Measurements from ENCODE around the gene GTF2F1. TPM values are rescaled to one million over a fixed set of nuclear protein-coding genes. Genes with fewer than 3 reads are reported as not detected.
"Not testable (repeated sequence)": the region's sequence is repeated elsewhere in the genome, so short reads cannot be mapped to it uniquely, and the experiment has no call there.

The GTF2F1 gene
- total RNA-seq, 1 experiment from 2014 or later = 43.8 TPM

DNA sequence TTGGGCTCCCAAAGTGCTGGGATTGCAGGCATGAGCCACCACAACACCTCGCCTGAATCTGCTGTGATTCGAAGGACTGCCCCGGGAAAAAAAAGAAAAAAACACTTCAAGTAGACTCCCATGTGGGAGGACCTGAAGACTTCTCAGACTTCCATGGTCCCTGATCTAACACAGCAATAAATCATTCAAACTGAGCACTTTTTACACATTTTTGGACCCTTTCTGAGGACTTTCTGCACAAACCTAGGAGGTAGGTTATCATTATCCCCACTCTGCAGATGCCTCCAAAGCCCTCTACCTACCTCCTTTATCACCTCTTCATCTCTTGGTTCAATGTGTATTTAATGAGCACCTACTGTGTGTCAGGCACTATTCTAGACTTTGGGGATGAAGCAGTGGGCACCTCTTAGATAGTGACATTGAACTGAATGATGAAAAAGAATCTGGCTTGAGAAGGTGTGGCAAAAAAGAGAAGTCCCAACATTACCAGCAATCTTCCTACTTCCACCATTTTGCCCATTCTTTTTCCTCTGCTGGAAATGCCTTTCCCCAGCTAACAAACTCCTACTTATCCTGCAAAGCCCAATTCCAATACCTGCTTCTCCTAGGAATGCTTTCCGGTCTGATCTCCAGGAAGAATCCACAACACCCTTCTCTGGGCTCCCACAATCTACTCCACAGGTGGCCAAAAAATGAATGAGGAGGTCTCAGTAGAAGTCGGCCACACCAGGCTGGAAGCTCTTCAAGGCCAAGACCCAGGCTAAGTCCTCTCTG lies 33.2 kb downstream of the GTF2F1 start:
- BruUV-seq (replicated peaks) = no TSS peak
- H3K4me3 ChIP-seq = no peak overlapping the region
- POLR2A ChIA-PET (ENCODE audit: unreplicated experiment) = no interaction called here
- TF ChIP-seq, protein P1, sequence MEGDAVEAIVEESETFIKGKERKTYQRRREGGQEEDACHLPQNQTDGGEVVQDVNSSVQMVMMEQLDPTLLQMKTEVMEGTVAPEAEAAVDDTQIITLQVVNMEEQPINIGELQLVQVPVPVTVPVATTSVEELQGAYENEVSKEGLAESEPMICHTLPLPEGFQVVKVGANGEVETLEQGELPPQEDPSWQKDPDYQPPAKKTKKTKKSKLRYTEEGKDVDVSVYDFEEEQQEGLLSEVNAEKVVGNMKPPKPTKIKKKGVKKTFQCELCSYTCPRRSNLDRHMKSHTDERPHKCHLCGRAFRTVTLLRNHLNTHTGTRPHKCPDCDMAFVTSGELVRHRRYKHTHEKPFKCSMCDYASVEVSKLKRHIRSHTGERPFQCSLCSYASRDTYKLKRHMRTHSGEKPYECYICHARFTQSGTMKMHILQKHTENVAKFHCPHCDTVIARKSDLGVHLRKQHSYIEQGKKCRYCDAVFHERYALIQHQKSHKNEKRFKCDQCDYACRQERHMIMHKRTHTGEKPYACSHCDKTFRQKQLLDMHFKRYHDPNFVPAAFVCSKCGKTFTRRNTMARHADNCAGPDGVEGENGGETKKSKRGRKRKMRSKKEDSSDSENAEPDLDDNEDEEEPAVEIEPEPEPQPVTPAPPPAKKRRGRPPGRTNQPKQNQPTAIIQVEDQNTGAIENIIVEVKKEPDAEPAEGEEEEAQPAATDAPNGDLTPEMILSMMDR (conservative IDR thresholded peaks at IDR 0.05) = no peak
- no peak for TF ChIP-seq EZH2 (IDR thresholded peaks at IDR 0.05; ENCODE audit: low read depth)
- H3K4me1 ChIP-seq (replicated peaks; ENCODE audit: insufficient read depth) = peaks cover 6% of the 10 kb centered on the region; the same call in 1 of the 2 replicates
- no peak overlapping the region for H2AFZ ChIP-seq
- H3K36me3 ChIP-seq (ENCODE audit: low read depth) = no peaks in the 10 kb centered on the region
- H3K27me3 ChIP-seq (ENCODE audit: insufficient read depth, low read depth) = no peaks in the 10 kb centered on the region
- no peaks in the 10 kb centered on the region for H3K9me3 ChIP-seq (ENCODE audit: insufficient read depth, low read depth)
- H3K27ac ChIP-seq = no peak overlapping the region
- H3K79me2 ChIP-seq (ENCODE audit: low read depth) = no peaks in the 10 kb centered on the region
- intact Hi-C loops (cut with micrococcal nuclease; ENCODE audit: unreplicated experiment) = no loop called here
- no peak overlapping the region for H3K4me2 ChIP-seq
- no peaks in the 10 kb centered on the region for H4K20me1 ChIP-seq (ENCODE audit: insufficient read depth)
- peaks cover 4% of the 10 kb centered on the region; the same call in 1 of the 2 replicates for H3F3A ChIP-seq (ENCODE audit: insufficient read depth, low read depth)
- CTCF ChIA-PET = interaction anchor here (1.6 kb wide), 1 partner anchor 556 kb away, joined by 13 read pairs; no protein-coding TSS in a partner anchor
- no peaks in the 10 kb centered on the region for H3K9me2 ChIP-seq (ENCODE audit: insufficient read depth)
- DNase-seq = no peak

DNA sequence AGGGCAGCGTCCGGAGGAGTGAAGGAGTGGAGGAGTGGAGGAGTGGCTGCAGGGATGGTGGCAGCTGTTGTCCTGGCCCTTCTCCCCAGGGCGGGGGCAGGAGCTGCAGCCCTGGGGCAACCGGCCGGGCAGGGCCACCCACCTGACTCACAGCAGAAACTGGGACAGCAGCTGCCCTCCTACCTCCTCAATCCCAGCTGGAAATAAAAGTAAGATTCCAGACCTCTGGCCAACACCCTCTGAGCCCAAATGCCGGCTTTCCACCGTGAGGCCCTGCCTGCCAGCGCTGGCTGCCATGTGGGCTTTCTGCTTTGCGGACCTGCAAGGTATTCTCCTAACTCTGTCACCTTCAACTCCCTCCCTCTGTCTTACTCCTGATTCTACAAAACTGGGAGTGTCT lies 35.0 kb downstream of the GTF2F1 start:
- POLR2A ChIA-PET (ENCODE audit: unreplicated experiment) = interaction anchor here (0.5 to 0.7 kb wide), 3 partner anchors 13 to 16 kb away, joined by 3 to 18 read pairs (median 10); partner anchors contain the start of gene ALKBH7
- CTCF ChIA-PET = interaction anchor here (0.6 to 1.6 kb wide), 3 partner anchors 320 to 1549 kb away, joined by 5 to 13 read pairs (median 6); no protein-coding TSS in a partner anchor

DNA sequence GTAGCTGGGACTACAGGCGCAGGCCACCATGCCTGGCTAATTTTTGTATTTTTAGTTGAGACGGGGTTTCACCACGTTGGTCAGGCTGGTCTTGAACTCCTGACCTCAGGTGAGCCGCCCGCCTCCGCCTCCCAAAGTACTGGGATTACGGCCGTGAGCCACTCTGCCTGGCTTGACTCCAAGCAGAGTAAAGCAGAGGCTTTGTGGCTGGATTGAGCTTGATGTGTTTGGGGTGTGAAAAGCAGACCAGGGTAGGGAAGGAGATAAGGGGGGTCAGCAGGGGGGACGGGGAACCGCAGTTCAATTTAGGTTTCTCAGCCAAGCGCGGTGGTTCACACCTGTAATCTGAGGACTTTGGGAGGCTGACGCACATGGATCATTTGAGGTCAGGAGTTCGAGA lies 35.8 kb downstream of the GTF2F1 start:
- Histone ChIP-seq H3K36me3 (ENCODE audit: low read depth) (no peaks in the 10 kb centered on the region), H3K4me1 (replicated peaks; ENCODE audit: insufficient read depth) (peaks cover 6% of the 10 kb centered on the region; the same call in 1 of the 2 replicates), H4K20me1 (ENCODE audit: insufficient read depth) (no peaks in the 10 kb centered on the region), H3F3A (ENCODE audit: insufficient read depth, low read depth) (peaks cover 4% of the 10 kb centered on the region; the same call in 1 of the 2 replicates), H3K9me2 (ENCODE audit: insufficient read depth) (no peaks in the 10 kb centered on the region), H3K27ac (no peak overlapping the region), H3K27me3 (ENCODE audit: insufficient read depth, low read depth) (no peaks in the 10 kb centered on the region), H3K79me2 (ENCODE audit: low read depth) (no peaks in the 10 kb centered on the region), H3K4me3 (no peak overlapping the region), H2AFZ (no peak overlapping the region), H3K4me2 (no peak overlapping the region), H3K9me3 (ENCODE audit: insufficient read depth, low read depth) (no peaks in the 10 kb centered on the region)
- intact Hi-C loops (cut with micrococcal nuclease; ENCODE audit: unreplicated experiment) = no loop called here
- TF ChIP-seq EZH2 (IDR thresholded peaks at IDR 0.05; ENCODE audit: low read depth) = no peak
- TF ChIP-seq, protein P1 (conservative IDR thresholded peaks at IDR 0.05) = no peak
- CTCF ChIA-PET = no interaction called here
- no peak for DNase-seq
- no TSS peak for BruUV-seq (replicated peaks)
- POLR2A ChIA-PET (ENCODE audit: unreplicated experiment) = interaction anchor here (0.5 kb wide), 1 partner anchor 103 kb away, joined by 3 read pairs; the partner anchor contains the start of gene SLC25A23

More for the DNA sequence above, 35.0 kb downstream of the GTF2F1 start:
- intact Hi-C loops (cut with micrococcal nuclease; ENCODE audit: unreplicated experiment) = no loop called here
- TF ChIP-seq, protein P1 (conservative IDR thresholded peaks at IDR 0.05) = no peak
- TF ChIP-seq EZH2 (IDR thresholded peaks at IDR 0.05; ENCODE audit: low read depth) = no peak
- no peaks in the 10 kb centered on the region for H4K20me1 ChIP-seq (ENCODE audit: insufficient read depth)
- peak overlapping the region; percentile 52; the same call in 1 of the 2 replicates for H2AFZ ChIP-seq
- peak overlapping the region; percentile 35; the same call in 1 of the 2 replicates for H3K4me3 ChIP-seq
- H3K27ac ChIP-seq = no peak overlapping the region
- H3K27me3 ChIP-seq (ENCODE audit: insufficient read depth, low read depth) = no peaks in the 10 kb centered on the region
- no peaks in the 10 kb centered on the region for H3K36me3 ChIP-seq (ENCODE audit: low read depth)
- peaks cover 6% of the 10 kb centered on the region; the same call in 1 of the 2 replicates for H3K4me1 ChIP-seq (replicated peaks; ENCODE audit: insufficient read depth)
- H3F3A ChIP-seq (ENCODE audit: insufficient read depth, low read depth) = peaks cover 4% of the 10 kb centered on the region; the same call in 1 of the 2 replicates
- peak; percentile 37 to 62 for DNase-seq
- no peaks in the 10 kb centered on the region for H3K9me2 ChIP-seq (ENCODE audit: insufficient read depth)
- peak overlapping the region; percentile 76 for H3K4me2 ChIP-seq
- no peaks in the 10 kb centered on the region for H3K79me2 ChIP-seq (ENCODE audit: low read depth)
- no TSS peak for BruUV-seq (replicated peaks)
- H3K9me3 ChIP-seq (ENCODE audit: insufficient read depth, low read depth) = no peaks in the 10 kb centered on the region

GRCh38 chr19:6355321-6356040 lies 37.5 kb downstream of the GTF2F1 start:
- H3F3A ChIP-seq (ENCODE audit: insufficient read depth, low read depth); H3K4me2 ChIP-seq; DNase-seq; BruUV-seq (replicated peaks); H2AFZ ChIP-seq; POLR2A ChIA-PET (ENCODE audit: unreplicated experiment); H3K9me2 ChIP-seq (ENCODE audit: insufficient read depth); H3K79me2 ChIP-seq (ENCODE audit: low read depth); H3K4me3 ChIP-seq; H3K36me3 ChIP-seq (ENCODE audit: low read depth); H3K4me1 ChIP-seq (replicated peaks; ENCODE audit: insufficient read depth); H3K9me3 ChIP-seq (ENCODE audit: insufficient read depth, low read depth); H3K27ac ChIP-seq; H3K27me3 ChIP-seq (ENCODE audit: insufficient read depth, low read depth); intact Hi-C loops (cut with micrococcal nuclease; ENCODE audit: unreplicated experiment); H4K20me1 ChIP-seq (ENCODE audit: insufficient read depth); CTCF ChIA-PET: not testable (repeated sequence)

Measured in PC-9 (cell line).